MCF 10A (cell line): ENCODE results near the gene CPLX3. TPM values are rescaled to one million over a fixed set of nuclear protein-coding genes. Genes with fewer than 3 reads are reported as not detected.

Experiments used
- BruUV-seq: library from RNA; stranded (reverse); fragments of 400-500 nt; replicated peaks from 2 replicates; lab custom pipeline; 2021; lab: Mats Ljungman, UMichigan
- CTCF ChIA-PET: fragments of 300-600 bp; sonication (Branson Sonifier 250); formaldehyde crosslinking; extraction: SDS; loops from one replicate; lab custom pipeline; 2021; ENCODE audit warnings: antibody characterized with exemption, inconsistent platforms; lab: Yijun Ruan, JAX
- POLR2A ChIA-PET: fragments of 300-600, 350-650 bp; sonication (Branson Sonifier 250); formaldehyde crosslinking; extraction: SDS; loops from one replicate; lab custom pipeline; 2020; ENCODE audit warnings: antibody characterized with exemption, inconsistent platforms; lab: Yijun Ruan, JAX
- DNase-seq: peaks from one replicate; pipeline ENCODE4 v3.0.0-alpha.2; 2018; ENCODE audit not compliant: unreplicated experiment
- H3K27ac Mint-ChIP-seq: one replicate; pipeline ENCODE4 v1.8.0; 2022; ENCODE audit warnings: mild to moderate bottlenecking, low read depth, mixed read lengths; ENCODE audit not compliant: unreplicated experiment
- H3K27me3 Mint-ChIP-seq: one replicate; pipeline ENCODE4 v1.8.0; 2022; ENCODE audit warnings: mixed read lengths; ENCODE audit not compliant: insufficient read depth, unreplicated experiment
- H3K36me3 Mint-ChIP-seq: one replicate; pipeline ENCODE4 v1.8.0; 2022; ENCODE audit warnings: mild to moderate bottlenecking, moderate library complexity, mixed read lengths; ENCODE audit not compliant: insufficient read depth, unreplicated experiment
- H3K4me1 Mint-ChIP-seq: one replicate; pipeline ENCODE4 v1.8.0; 2022; ENCODE audit warnings: mixed read lengths; ENCODE audit not compliant: insufficient read depth, unreplicated experiment
- H3K4me3 Mint-ChIP-seq: one replicate; pipeline ENCODE4 v1.8.0; 2022; ENCODE audit warnings: mild to moderate bottlenecking, moderate library complexity, mixed read lengths; ENCODE audit not compliant: unreplicated experiment
- H3K9me3 Mint-ChIP-seq: one replicate; pipeline ENCODE4 v1.8.0; 2022; ENCODE audit warnings: mixed read lengths; ENCODE audit not compliant: unreplicated experiment
- CTCF ChIP-seq: fragments of 200-600 bp; IDR thresholded peaks from one replicate; pipeline ENCODE4 v1.8.0; 2022; ENCODE audit warnings: antibody characterized with exemption, mild to moderate bottlenecking; ENCODE audit not compliant: unreplicated experiment
- intact Hi-C: fragments of 100-400 bp; cut with micrococcal nuclease; formaldehyde crosslinking; loops from 2 replicates; pipeline ENCODE4 v1.14.1; 2022
- total RNA-seq: library from RNA; stranded (reverse); gene quantifications from 2 replicates; pipeline ENCODE4 v1.2.3, GENCODE V29; 2022

Gene CPLX3
- total RNA-seq, 1 experiment from 2014 or later, result not detected

GRCh38 chr15:74794970-74795349 lies 31.5 kb upstream of the CPLX3 start:
- H3K36me3 Mint-ChIP-seq, result peaks cover 17% of the 10 kb centered on the region
- peak overlapping the region; percentile 23 for H3K27ac Mint-ChIP-seq
- no TSS peak for BruUV-seq
- H3K4me3 Mint-ChIP-seq, result no peak overlapping the region
- ChIA-PET POLR2A (interaction anchor here (1.1 to 1.4 kb wide), 2 partner anchors 8 to 12 kb away, joined by 3 to 4 read pairs; no protein-coding TSS in a partner anchor), CTCF (interaction anchor here (0.6 to 3.8 kb wide), 5 partner anchors 11 to 249 kb away, joined by 3 to 20 read pairs (median 6); no protein-coding TSS in a partner anchor)
- intact Hi-C loops, result no loop called here
- DNase-seq, result no peak
- H3K9me3 Mint-ChIP-seq, result no peaks in the 10 kb centered on the region
- H3K4me1 Mint-ChIP-seq, result peaks cover 33% of the 10 kb centered on the region
- TF ChIP-seq CTCF, result no peak
- H3K27me3 Mint-ChIP-seq, result no peaks in the 10 kb centered on the region

GRCh38 chr15:74795966-74796625 lies 30.3 kb upstream of the CPLX3 start:
- Mint-ChIP-seq H3K9me3 (no peaks in the 10 kb centered on the region), H3K27me3 (no peaks in the 10 kb centered on the region), H3K27ac (peak overlapping the region; percentile 7), H3K4me1 (peaks cover 30% of the 10 kb centered on the region), H3K36me3 (peaks cover 21% of the 10 kb centered on the region), H3K4me3 (no peak overlapping the region)
- ChIA-PET CTCF (interaction anchor here (0.5 to 2.2 kb wide), 7 partner anchors 8 to 538 kb away, joined by 3 to 10 read pairs (median 7); no protein-coding TSS in a partner anchor), POLR2A (interaction anchor here (0.6 to 2.4 kb wide), 4 partner anchors 9 to 152 kb away, joined by 3 to 10 read pairs (median 4); no protein-coding TSS in a partner anchor)
- intact Hi-C loops, result no loop called here
- no peak for TF ChIP-seq CTCF
- DNase-seq, result peak; percentile 56
- no TSS peak for BruUV-seq

- no TSS peak for BruUV-seq
- H3K4me1 Mint-ChIP-seq, result peaks cover 18% of the 10 kb centered on the region
- H3K27ac Mint-ChIP-seq, result no peak overlapping the region
- ChIA-PET CTCF (interaction anchor here (0.6 to 2.7 kb wide), 15 partner anchors 7 to 173 kb away, joined by 3 to 57 read pairs (median 6); partner anchors contain the start of gene CSK), POLR2A (interaction anchor here (0.7 to 2.4 kb wide), 6 partner anchors 15 to 108 kb away, joined by 3 to 33 read pairs (median 8); partner anchors contain the start of genes CSK and FAM219B)
- H3K9me3 Mint-ChIP-seq, result no peaks in the 10 kb centered on the region
- TF ChIP-seq CTCF, result no peak
- H3K4me3 Mint-ChIP-seq, result no peak overlapping the region
- DNase-seq, result no peak
- H3K36me3 Mint-ChIP-seq, result peaks cover 36% of the 10 kb centered on the region
- no peaks in the 10 kb centered on the region for H3K27me3 Mint-ChIP-seq
- intact Hi-C loops, result no loop called here
These were observed 27.8 kb upstream of the CPLX3 start for GRCh38 chr15:74798388-74799254.
